CD14-positive monocyte (primary cell): ENCODE measurements around the gene UBE2M. TPM values are rescaled to one million over a fixed set of nuclear protein-coding genes. Genes with fewer than 3 reads are reported as not detected.

ENCODE experiments used
- DNase-seq, 3 donors: peaks; one replicate each; pipeline ENCODE4 v3.0.0-alpha.2; 2011 to 2022
- H2AFZ ChIP-seq: 2 replicates; pipeline ENCODE4 v1.6.0; 2012; ENCODE audit warnings: mild to moderate bottlenecking, low read depth, low read length, inconsistent platforms; ENCODE audit not compliant: insufficient read depth, poor library complexity, severe bottlenecking
- H3K27ac ChIP-seq, 2 donors: 1 replicate in 1 of 2; 2 replicates in 1 of 2; pipeline ENCODE4 v1.5.1; 2012 to 2013; ENCODE audit warnings: low read length in 2 of 2, control low read depth in 1 of 2, inconsistent platforms in 1 of 2, low read depth in 1 of 2, mild to moderate bottlenecking in 1 of 2
- H3K27me3 ChIP-seq, 2 donors: one replicate each; pipeline versions ENCODE4 v1.6.0 to v1.6.1; 2011 to 2013; ENCODE audit warnings: low read length in 2 of 2; ENCODE audit not compliant: control insufficient read depth in 2 of 2, insufficient read depth in 2 of 2
- H3K36me3 ChIP-seq, 2 donors: replicated peaks in 1 of 2; 1 replicate in 1 of 2; 2 replicates in 1 of 2; pipeline versions ENCODE4 v1.5.1 to v1.6.1; 2012 to 2013; ENCODE audit warnings: low read length in 2 of 2, control low read depth in 1 of 2, inconsistent platforms in 1 of 2, mild to moderate bottlenecking in 1 of 2; ENCODE audit not compliant: insufficient read depth in 2 of 2, control insufficient read depth in 1 of 2
- H3K4me1 ChIP-seq, 2 donors: 1 replicate in 1 of 2; 2 replicates in 1 of 2; pipeline versions ENCODE4 v1.5.1 to v1.6.1; 2012 to 2013; ENCODE audit warnings: low read length in 2 of 2, control low read depth in 1 of 2, inconsistent platforms in 1 of 2, mild to moderate bottlenecking in 1 of 2, moderate library complexity in 1 of 2; ENCODE audit not compliant: insufficient read depth in 2 of 2, control insufficient read depth in 1 of 2
- H3K4me2 ChIP-seq: replicated peaks from 2 replicates; pipeline ENCODE3; 2012; ENCODE audit warnings: low read length, moderate library complexity, mild to moderate bottlenecking; ENCODE audit not compliant: poor library complexity, severe bottlenecking; ENCODE audit errors: extremely low read depth
- H3K4me3 ChIP-seq, 3 experiments: fragments of 200-600 bp in 1 of 3; sonication (generic) in 1 of 3; replicated peaks in 1 of 3; 1 replicate in 2 of 3; 2 replicates in 1 of 3; pipeline ENCODE4 v1.5.1; 2011 to 2013; ENCODE audit warnings: low read length in 3 of 3, mild to moderate bottlenecking in 3 of 3, control low read depth in 2 of 3, low read depth in 2 of 3, inconsistent platforms in 1 of 3, moderate library complexity in 1 of 3
- H3K79me2 ChIP-seq: 2 replicates; pipeline ENCODE4 v1.6.0; 2012; ENCODE audit warnings: mild to moderate bottlenecking, control low read depth, inconsistent platforms, low read length, moderate library complexity; ENCODE audit not compliant: insufficient read depth
- H3K9ac ChIP-seq: 2 replicates; pipeline ENCODE4 v1.6.0; 2017; ENCODE audit warnings: low read length, mild to moderate bottlenecking; ENCODE audit not compliant: insufficient read depth, poor library complexity, severe bottlenecking
- H3K9me3 ChIP-seq, 2 donors: replicated peaks in 1 of 2; 1 replicate in 1 of 2; 2 replicates in 1 of 2; pipeline versions ENCODE4 v1.5.1 to v1.6.1; 2012 to 2013; ENCODE audit warnings: low read length in 2 of 2, control low read depth in 1 of 2; ENCODE audit not compliant: control insufficient read depth in 1 of 2, insufficient read depth in 1 of 2
- H4K20me1 ChIP-seq: 2 replicates; pipeline ENCODE4 v1.6.0; 2012; ENCODE audit warnings: mild to moderate bottlenecking, low read length, control low read depth, moderate library complexity; ENCODE audit not compliant: insufficient read depth
- H3K27ac Mint-ChIP-seq, 7 donors: one replicate each; pipeline ENCODE4 v1.8.0; 2020; ENCODE audit warnings: mild to moderate bottlenecking in 7 of 7, mixed read lengths in 7 of 7, moderate library complexity in 6 of 7, inconsistent platforms in 2 of 7
- H3K27me3 Mint-ChIP-seq, 3 donors: one replicate each; pipeline ENCODE4 v1.8.0; 2021 to 2022; ENCODE audit warnings: low read depth in 3 of 3, mild to moderate bottlenecking in 3 of 3, mixed read lengths in 3 of 3, moderate library complexity in 3 of 3, inconsistent platforms in 1 of 3
- H3K36me3 Mint-ChIP-seq, 2 donors: one replicate each; pipeline ENCODE4 v1.8.0; 2020; ENCODE audit warnings: mixed read lengths in 2 of 2, inconsistent platforms in 1 of 2, mild to moderate bottlenecking in 1 of 2
- H3K4me1 Mint-ChIP-seq: one replicate; pipeline ENCODE4 v1.8.0; 2020; ENCODE audit warnings: mild to moderate bottlenecking, mixed read lengths
- H3K4me3 Mint-ChIP-seq, 2 donors: one replicate each; pipeline ENCODE4 v1.8.0; 2020; ENCODE audit warnings: mild to moderate bottlenecking in 2 of 2, mixed read lengths in 2 of 2, moderate library complexity in 1 of 2
- H3K9me3 Mint-ChIP-seq, 7 donors: one replicate each; pipeline ENCODE4 v1.8.0; 2020 to 2022; ENCODE audit warnings: mixed read lengths in 7 of 7, mild to moderate bottlenecking in 6 of 7, moderate library complexity in 6 of 7, inconsistent platforms in 2 of 7
- WGBS: methylation state at CpG from one replicate; pipeline ENCODE4 v1.1.5; 2013; ENCODE audit warnings: missing lambda C conversion rate; ENCODE audit not compliant: insufficient coverage; 5-methylcytosine and 5-hydroxymethylcytosine counted together
- intact Hi-C, 2 donors: fragments of 100-400 bp; cut with micrococcal nuclease; formaldehyde crosslinking; loops; one replicate each; pipeline versions ENCODE4 v1.15.0 to v1.15.1; 2023
- polyA plus RNA-seq, 3 donors: library from polyadenylated mRNA; depleted of rRNA in 1 of 3; unstranded in 2 of 3; stranded (reverse) in 1 of 3; fragments of 300-500 nt in 2 of 3; fragments of >200 nt in 1 of 3; fragmentation: Illumina TruSeq in 2 of 3; gene quantifications; 1 replicate in 2 of 3; 2 replicates in 1 of 3; pipeline ENCODE4 v1.2.3, GENCODE V29; 2012 to 2021
- TF ChIP-seq, protein P1 (sequence below): fragments of 200-600 bp; IDR thresholded peaks from one replicate; pipeline ENCODE4 v1.8.0; 2022; ENCODE audit warnings: antibody characterized with exemption, mild to moderate bottlenecking

The UBE2M gene
- polyA plus RNA-seq, 3 donors: 7.8 to 84.6 (median 14.3) TPM

DNA sequence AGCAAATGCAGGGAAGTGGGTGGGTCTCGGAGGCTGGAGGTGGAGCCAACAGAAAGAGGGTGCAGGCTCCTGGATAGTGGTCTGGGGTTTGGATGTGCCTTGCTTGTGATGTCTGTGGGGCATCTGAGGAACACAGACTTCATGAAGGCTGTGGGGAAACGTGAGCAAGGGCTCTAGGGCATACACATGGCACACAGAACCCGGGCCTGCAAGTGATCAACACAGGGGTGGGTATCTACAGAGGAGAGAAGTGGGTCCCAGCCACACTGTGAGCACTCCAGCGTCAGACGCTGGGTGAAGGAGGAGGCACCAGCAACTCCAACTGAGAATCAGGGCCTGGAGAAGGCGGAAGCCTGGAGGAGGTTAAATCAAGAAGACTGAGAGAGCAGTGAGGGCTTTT is 5.4 kb upstream of the UBE2M start:
- Histone ChIP-seq H3K4me3 (no peak overlapping the region), H4K20me1 (peaks cover 10% of the 10 kb centered on the region), H3K79me2 (no peaks in the 10 kb centered on the region), H3K36me3 (peaks cover 6 to 11% of the 10 kb centered on the region in 2 donors), H3K27me3 (peaks cover 23 to 39% of the 10 kb centered on the region in 2 donors), H3K9me3 (peaks cover 0 to 13% of the 10 kb centered on the region in 2 donors), H3K9ac (no peak overlapping the region), H3K27ac (no peak overlapping the region), H3K4me1 (peaks cover 35 to 37% of the 10 kb centered on the region in 2 donors), H2AFZ (no peak overlapping the region), H3K4me2 (no peak overlapping the region)
- peaks cover 0 to 17% (median 8%) of the 10 kb centered on the region in 7 donors for H3K9me3 Mint-ChIP-seq
- WGBS: 95% methylated on average over 5 of the region's 6 CpGs
- H3K27ac Mint-ChIP-seq: no peak overlapping the region
- H3K4me3 Mint-ChIP-seq: peak overlapping the region in 1 of 2 donors; percentile 86
- TF ChIP-seq, protein P1, sequence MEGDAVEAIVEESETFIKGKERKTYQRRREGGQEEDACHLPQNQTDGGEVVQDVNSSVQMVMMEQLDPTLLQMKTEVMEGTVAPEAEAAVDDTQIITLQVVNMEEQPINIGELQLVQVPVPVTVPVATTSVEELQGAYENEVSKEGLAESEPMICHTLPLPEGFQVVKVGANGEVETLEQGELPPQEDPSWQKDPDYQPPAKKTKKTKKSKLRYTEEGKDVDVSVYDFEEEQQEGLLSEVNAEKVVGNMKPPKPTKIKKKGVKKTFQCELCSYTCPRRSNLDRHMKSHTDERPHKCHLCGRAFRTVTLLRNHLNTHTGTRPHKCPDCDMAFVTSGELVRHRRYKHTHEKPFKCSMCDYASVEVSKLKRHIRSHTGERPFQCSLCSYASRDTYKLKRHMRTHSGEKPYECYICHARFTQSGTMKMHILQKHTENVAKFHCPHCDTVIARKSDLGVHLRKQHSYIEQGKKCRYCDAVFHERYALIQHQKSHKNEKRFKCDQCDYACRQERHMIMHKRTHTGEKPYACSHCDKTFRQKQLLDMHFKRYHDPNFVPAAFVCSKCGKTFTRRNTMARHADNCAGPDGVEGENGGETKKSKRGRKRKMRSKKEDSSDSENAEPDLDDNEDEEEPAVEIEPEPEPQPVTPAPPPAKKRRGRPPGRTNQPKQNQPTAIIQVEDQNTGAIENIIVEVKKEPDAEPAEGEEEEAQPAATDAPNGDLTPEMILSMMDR: no peak
- H3K4me1 Mint-ChIP-seq: peaks cover 40% of the 10 kb centered on the region
- peaks cover 39 to 45% (median 39%) of the 10 kb centered on the region in 3 donors for H3K27me3 Mint-ChIP-seq
- DNase-seq: no peak
- intact Hi-C loops: no loop called here
- H3K36me3 Mint-ChIP-seq: peaks cover 17 to 25% of the 10 kb centered on the region in 2 donors

DNA sequence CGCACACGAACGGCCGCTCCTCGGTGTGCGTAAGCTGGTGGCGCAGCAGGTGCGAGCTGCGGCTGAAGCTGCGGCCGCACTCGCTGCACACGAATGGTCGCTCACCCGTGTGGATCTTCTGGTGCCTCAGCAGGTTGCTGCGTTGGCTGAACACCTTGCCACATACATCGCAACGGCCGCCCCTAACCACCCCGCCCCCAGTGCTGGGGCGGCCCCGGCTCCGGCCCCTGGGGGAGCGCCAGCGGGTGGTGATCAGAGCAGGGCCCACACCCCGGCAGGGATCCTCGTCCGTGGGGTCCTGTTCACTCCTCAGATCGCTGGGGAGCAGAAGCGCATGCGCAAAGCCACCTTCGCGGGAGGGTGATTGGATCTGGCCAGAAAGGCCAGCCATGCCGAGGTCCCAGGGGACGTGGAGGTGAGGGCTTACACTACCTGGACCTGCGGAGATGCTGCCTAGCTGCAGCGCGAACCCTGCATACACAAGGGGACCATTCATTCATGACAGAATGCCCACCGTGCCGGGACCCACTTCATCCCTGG is 4.7 kb upstream of the UBE2M start:
- Mint-ChIP-seq H3K9me3 (peaks cover 0 to 17% (median 8%) of the 10 kb centered on the region in 7 donors), H3K36me3 (peaks cover 16 to 21% of the 10 kb centered on the region in 2 donors), H3K27ac (peak overlapping the region in 2 of 7 donors; percentile 16 to 40), H3K27me3 (peaks cover 39 to 45% (median 39%) of the 10 kb centered on the region in 3 donors), H3K4me3 (peak overlapping the region; percentile 53 to 86), H3K4me1 (peaks cover 40% of the 10 kb centered on the region)
- peak in 1 of 3 donors; percentile 8 for DNase-seq
- Histone ChIP-seq H4K20me1 (peaks cover 10% of the 10 kb centered on the region), H3K79me2 (no peaks in the 10 kb centered on the region), H2AFZ (no peak overlapping the region), H3K4me2 (peak overlapping the region; percentile 13), H3K4me1 (peaks cover 35 to 37% of the 10 kb centered on the region in 2 donors), H3K27me3 (peaks cover 23 to 39% of the 10 kb centered on the region in 2 donors), H3K9me3 (peaks cover 0 to 13% of the 10 kb centered on the region in 2 donors), H3K9ac (no peak overlapping the region), H3K27ac (no peak overlapping the region), H3K36me3 (peaks cover 6 to 9% of the 10 kb centered on the region in 2 donors), H3K4me3 (peak overlapping the region in 1 of 3 experiments; percentile 28)
- intact Hi-C loops: no loop called here
- 8% methylated on average over 40 of the region's 40 CpGs for WGBS
- TF ChIP-seq, protein P1: no peak
